ENCODE results near the gene FIBCD1.

The FIBCD1 gene

GRCh38 chr9:130902204-130903185, 36.6 kb downstream of the FIBCD1 start:
- H3K4me1 ChIP-seq (ENCODE audit: low read depth, poor library complexity, severe bottlenecking): no peaks in the 10 kb centered on the region
- TF ChIP-seq CTCF (conservative IDR thresholded peaks at IDR 0.05; ENCODE audit: low read depth, low read length): no peak
- H2AFZ ChIP-seq (ENCODE audit: low read depth): no peak overlapping the region
- H3K4me2 ChIP-seq: no peak overlapping the region
- H3K36me3 ChIP-seq (ENCODE audit: insufficient read depth): no peaks in the 10 kb centered on the region
- H3K27ac ChIP-seq: no peak overlapping the region
- no peak overlapping the region for H3K9ac ChIP-seq
- H4K20me1 ChIP-seq (ENCODE audit: insufficient read depth): no peaks in the 10 kb centered on the region
- no peak overlapping the region for H3K4me3 ChIP-seq (IDR thresholded peaks at IDR 0.05; ENCODE audit: insufficient read depth, low read depth, low read length)
- H3K79me2 ChIP-seq (ENCODE audit: insufficient read depth, low read depth): no peaks in the 10 kb centered on the region
- H3K27me3 ChIP-seq (ENCODE audit: insufficient read depth, low read depth): peaks cover 90% of the 10 kb centered on the region

- TF ChIP-seq CTCF (conservative IDR thresholded peaks at IDR 0.05; ENCODE audit: low read depth, low read length): no peak
- peaks cover 92% of the 10 kb centered on the region for H3K27me3 ChIP-seq (ENCODE audit: insufficient read depth, low read depth)
These were observed 37.4 kb downstream of the FIBCD1 start for GRCh38 chr9:130901498-130902203.

GRCh38 chr9:130900701-130901497, 38.1 kb downstream of the FIBCD1 start:
- TF ChIP-seq CTCF (conservative IDR thresholded peaks at IDR 0.05; ENCODE audit: low read depth, low read length): no peak
- Histone ChIP-seq H4K20me1 (ENCODE audit: insufficient read depth) (no peaks in the 10 kb centered on the region), H3K27me3 (ENCODE audit: insufficient read depth, low read depth) (peaks cover 92% of the 10 kb centered on the region), H3K4me3 (IDR thresholded peaks at IDR 0.05; ENCODE audit: insufficient read depth, low read depth, low read length) (no peak overlapping the region), H3K36me3 (ENCODE audit: insufficient read depth) (no peaks in the 10 kb centered on the region), H2AFZ (ENCODE audit: low read depth) (no peak overlapping the region), H3K79me2 (ENCODE audit: insufficient read depth, low read depth) (no peaks in the 10 kb centered on the region), H3K4me1 (ENCODE audit: low read depth, poor library complexity, severe bottlenecking) (no peaks in the 10 kb centered on the region), H3K4me2 (no peak overlapping the region), H3K27ac (no peak overlapping the region), H3K9ac (no peak overlapping the region)

More at GRCh38 chr9:130901498-130902203, 37.4 kb downstream of the FIBCD1 start:
- no peak overlapping the region for H3K4me2 ChIP-seq
- no peaks in the 10 kb centered on the region for H3K4me1 ChIP-seq (ENCODE audit: low read depth, poor library complexity, severe bottlenecking)
- no peak overlapping the region for H2AFZ ChIP-seq (ENCODE audit: low read depth)
- no peaks in the 10 kb centered on the region for H4K20me1 ChIP-seq (ENCODE audit: insufficient read depth)
- no peak overlapping the region for H3K4me3 ChIP-seq (IDR thresholded peaks at IDR 0.05; ENCODE audit: insufficient read depth, low read depth, low read length)
- no peaks in the 10 kb centered on the region for H3K36me3 ChIP-seq (ENCODE audit: insufficient read depth)
- no peaks in the 10 kb centered on the region for H3K79me2 ChIP-seq (ENCODE audit: insufficient read depth, low read depth)
- H3K9ac ChIP-seq: no peak overlapping the region
- H3K27ac ChIP-seq: no peak overlapping the region

GRCh38 chr9:130899051-130899748, 39.8 kb downstream of the FIBCD1 start:
- Histone ChIP-seq H3K4me3 (IDR thresholded peaks at IDR 0.05; ENCODE audit: insufficient read depth, low read depth, low read length) (no peak overlapping the region), H3K4me1 (ENCODE audit: low read depth, poor library complexity, severe bottlenecking) (no peaks in the 10 kb centered on the region), H4K20me1 (ENCODE audit: insufficient read depth) (no peaks in the 10 kb centered on the region), H3K4me2 (no peak overlapping the region), H3K27me3 (ENCODE audit: insufficient read depth, low read depth) (peaks cover 80% of the 10 kb centered on the region), H3K9ac (no peak overlapping the region), H3K27ac (no peak overlapping the region), H3K79me2 (ENCODE audit: insufficient read depth, low read depth) (no peaks in the 10 kb centered on the region), H3K36me3 (ENCODE audit: insufficient read depth) (no peaks in the 10 kb centered on the region), H2AFZ (ENCODE audit: low read depth) (no peak overlapping the region)
- no peak for TF ChIP-seq CTCF (conservative IDR thresholded peaks at IDR 0.05; ENCODE audit: low read depth, low read length)
